Subcutaneous adipose tissue (tissue), 4 donors: ENCODE measurements around the gene MRI1. TPM values are rescaled to one million over a fixed set of nuclear protein-coding genes. Genes with fewer than 3 reads are reported as not detected.

Source experiments
- total RNA-seq, 4 donors: library from RNA; depleted of rRNA; stranded (reverse); fragments of >200 nt; gene quantifications; one replicate each; pipeline ENCODE4 v1.1.0, GENCODE V29; 2016
- TF ChIP-seq, protein P1 (sequence below): fragments of 450-650 bp; IDR thresholded peaks from one replicate; pipeline ENCODE4 v1.5.1; 2016; ENCODE audit warnings: low read depth, mild to moderate bottlenecking, control low read depth, antibody characterized with exemption, moderate library complexity

MRI1 gene
- total RNA-seq, 4 donors from 2014 or later: 12.1 to 81.9 (median 40.3) TPM

DNA sequence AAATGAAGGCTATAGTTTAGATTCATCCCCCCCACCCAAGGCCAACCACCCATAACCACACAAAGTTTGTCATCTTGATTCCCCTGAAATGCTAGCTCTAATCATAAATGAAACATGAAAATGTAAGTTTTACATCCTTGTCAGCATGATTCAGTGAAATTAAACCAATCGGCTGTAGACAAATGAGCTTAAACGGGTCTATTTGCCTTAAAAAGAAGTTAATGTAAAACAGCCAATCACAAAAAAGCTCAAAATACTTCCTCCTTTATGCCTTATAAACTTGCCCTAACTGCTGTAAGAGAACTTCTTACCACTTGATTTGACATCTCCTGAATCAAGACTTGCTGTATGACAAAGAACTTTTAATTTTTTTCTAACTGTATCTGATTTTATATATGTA is 34.5 kb upstream of the MRI1 start:
- TF ChIP-seq, protein P1, sequence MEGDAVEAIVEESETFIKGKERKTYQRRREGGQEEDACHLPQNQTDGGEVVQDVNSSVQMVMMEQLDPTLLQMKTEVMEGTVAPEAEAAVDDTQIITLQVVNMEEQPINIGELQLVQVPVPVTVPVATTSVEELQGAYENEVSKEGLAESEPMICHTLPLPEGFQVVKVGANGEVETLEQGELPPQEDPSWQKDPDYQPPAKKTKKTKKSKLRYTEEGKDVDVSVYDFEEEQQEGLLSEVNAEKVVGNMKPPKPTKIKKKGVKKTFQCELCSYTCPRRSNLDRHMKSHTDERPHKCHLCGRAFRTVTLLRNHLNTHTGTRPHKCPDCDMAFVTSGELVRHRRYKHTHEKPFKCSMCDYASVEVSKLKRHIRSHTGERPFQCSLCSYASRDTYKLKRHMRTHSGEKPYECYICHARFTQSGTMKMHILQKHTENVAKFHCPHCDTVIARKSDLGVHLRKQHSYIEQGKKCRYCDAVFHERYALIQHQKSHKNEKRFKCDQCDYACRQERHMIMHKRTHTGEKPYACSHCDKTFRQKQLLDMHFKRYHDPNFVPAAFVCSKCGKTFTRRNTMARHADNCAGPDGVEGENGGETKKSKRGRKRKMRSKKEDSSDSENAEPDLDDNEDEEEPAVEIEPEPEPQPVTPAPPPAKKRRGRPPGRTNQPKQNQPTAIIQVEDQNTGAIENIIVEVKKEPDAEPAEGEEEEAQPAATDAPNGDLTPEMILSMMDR: no peak

DNA sequence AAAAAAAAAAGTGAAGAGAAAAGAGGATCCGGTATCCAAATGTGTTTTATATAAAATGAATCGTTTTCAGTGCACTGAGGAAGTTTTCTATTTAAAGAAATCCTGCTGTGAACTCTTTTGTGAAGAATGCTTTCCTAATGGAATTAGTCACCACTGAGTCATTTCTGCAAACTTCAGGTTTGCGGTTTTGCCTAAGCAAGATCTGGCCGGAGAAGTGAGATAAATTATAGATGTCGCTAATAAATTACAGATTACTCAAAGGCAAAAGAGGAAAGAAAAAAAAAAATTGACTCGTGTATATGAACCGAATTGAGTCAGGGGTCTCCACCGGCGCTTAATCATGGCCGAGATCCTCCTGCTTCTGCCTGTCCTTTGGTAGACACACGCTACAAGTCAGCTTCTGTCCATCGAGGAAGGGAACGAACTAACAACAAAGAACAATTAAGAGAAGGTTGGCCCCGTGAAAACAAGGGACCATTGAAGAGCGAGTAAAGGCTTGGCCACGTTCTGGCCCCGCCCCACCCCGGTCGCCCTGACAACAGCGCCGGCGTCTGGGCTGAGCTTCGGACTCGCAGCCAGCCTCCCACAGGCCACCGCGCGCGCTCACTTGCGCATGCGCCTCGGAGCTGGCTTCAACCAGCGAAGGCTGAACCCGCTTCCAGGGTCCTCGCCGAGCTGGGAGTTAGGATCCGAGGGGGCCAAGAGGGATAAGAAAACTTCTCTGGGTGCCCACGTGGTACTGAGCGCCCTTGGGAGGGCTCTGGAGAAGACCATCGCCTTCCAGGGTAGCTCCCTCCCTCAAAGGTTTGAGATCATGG is 33.0 kb upstream of the MRI1 start:
- TF ChIP-seq, protein P1: no peak

DNA sequence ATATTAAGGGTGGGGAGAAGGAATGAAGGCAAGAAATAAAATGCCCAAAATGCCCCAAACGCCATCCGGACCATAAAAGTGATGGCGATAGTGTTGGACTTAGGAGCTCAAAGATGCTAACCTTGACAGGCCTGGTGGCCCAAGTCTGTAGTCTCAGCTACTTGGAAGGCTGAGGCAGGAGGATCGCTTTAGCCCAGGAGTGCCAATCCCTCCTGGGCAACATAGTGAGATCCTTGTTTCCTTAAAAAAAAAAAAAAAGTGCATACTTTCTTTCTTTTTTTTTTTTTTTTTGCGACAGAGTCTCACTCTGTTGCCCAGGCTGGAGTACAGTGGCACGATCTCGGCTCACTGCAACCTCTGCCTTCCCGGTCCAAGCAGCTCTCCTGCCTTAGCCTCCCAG is 32.0 kb upstream of the MRI1 start:
- TF ChIP-seq, protein P1: no peak

DNA sequence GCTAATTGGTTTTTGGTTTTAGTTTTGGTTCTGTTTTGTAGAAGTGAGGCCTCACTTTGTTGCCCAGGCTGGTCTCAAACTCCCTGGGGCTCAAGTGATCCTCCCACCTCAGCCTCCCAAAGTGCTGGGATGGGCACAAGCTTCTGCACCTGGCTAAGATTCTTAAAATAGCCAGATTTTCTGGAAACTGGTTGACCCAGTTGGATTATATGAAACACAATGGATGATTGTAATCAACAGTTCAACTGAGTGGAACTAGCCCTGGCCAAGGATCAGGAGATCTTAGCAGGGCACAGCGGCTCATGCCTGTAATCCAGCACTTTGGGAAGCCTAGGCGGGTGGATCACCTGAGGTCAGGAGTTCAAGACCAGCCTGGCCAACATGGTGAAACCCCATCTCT is 29.6 kb upstream of the MRI1 start:
- TF ChIP-seq, protein P1: no peak

DNA sequence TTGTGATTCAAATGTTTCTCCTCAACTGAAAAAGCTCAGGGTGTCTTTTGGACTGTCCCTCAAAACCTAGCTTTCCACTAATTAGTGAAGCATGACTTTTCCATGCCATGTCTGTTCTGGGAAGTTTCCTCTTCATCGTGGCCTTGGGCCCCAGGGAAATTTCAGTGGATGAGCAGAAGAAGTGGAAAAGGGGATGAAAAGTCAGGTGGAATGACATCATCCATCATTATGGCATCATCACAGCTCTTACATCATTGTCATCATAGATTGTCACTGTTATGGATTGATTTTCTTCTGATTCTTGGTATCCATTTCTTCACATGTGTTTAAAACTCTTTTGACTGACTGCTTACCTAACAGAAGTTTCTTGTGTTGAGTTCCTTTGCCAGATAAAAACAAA is 26.2 kb upstream of the MRI1 start:
- TF ChIP-seq, protein P1: no peak

DNA sequence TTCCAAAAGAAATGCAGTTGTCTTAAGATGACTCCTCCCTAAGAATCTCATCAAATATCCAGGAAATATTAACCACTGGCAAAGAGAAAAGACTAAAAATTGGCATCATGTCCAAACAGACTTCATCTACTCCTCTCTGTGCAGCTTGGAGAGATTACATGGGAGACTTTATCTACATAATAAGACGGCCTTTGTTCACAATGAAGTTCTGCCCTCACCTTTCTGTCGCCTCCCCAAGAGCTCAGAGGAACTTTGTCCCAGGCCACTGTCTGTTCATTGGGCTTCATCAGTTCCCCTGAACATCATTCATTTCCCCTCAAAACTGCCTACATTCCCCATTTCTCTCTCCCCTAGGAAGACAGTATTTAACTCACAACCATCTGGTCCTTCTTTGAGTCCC is 22.4 kb upstream of the MRI1 start:
- TF ChIP-seq, protein P1: no peak

DNA sequence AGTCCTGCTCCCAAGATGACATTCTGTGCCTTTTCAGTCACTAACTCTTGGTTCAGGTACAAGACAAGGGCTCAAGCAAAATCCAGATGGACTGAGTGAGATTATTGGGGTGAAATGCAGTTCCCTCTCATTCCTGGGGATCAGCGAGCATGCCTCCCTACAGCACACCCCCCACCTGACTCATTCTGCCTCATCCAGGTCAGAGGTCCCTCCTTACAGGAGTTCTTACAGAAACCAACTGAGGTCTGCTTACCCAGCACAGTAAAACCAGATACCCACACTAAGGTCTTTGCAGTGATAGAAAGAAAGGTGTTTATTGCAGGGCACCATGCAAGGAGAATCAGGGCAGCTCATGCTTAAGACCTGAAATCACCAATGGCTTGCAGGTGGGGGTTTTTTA is 21.6 kb upstream of the MRI1 start:
- TF ChIP-seq, protein P1: no peak
